ENCODE results near the gene EIF5AL1.
"Not testable (repeated sequence)": the region's sequence is repeated elsewhere in the genome, so short reads cannot be mapped to it uniquely, and the experiment has no call there.

Gene EIF5AL1

GRCh38 chr10:79505829-79506228, 6.5 kb upstream of the EIF5AL1 start:
- intact Hi-C loops (cut with DNase I): no loop called here
- DNase-seq: no peak

GRCh38 chr10:79507440-79508167, 4.7 kb upstream of the EIF5AL1 start:
- DNase-seq: no peak
- intact Hi-C loops (cut with DNase I): no loop called here

- DNase-seq; intact Hi-C loops (cut with DNase I): not testable (repeated sequence)
Observed at GRCh38 chr10:79508245-79508644, 4.1 kb upstream of the EIF5AL1 start.

GRCh38 chr10:79509306-79509933, 2.9 kb upstream of the EIF5AL1 start:
- intact Hi-C loops (cut with DNase I); DNase-seq: not testable (repeated sequence)

- DNase-seq; intact Hi-C loops (cut with DNase I): not testable (repeated sequence)
Observed at GRCh38 chr10:79509934-79510508, 2.3 kb upstream of the EIF5AL1 start.

GRCh38 chr10:79516532-79517205, 4.3 kb downstream of the EIF5AL1 start:
- intact Hi-C loops (cut with DNase I); DNase-seq: not testable (repeated sequence)

GRCh38 chr10:79517567-79517966, 5.2 kb downstream of the EIF5AL1 start:
- DNase-seq; intact Hi-C loops (cut with DNase I): not testable (repeated sequence)

- intact Hi-C loops (cut with DNase I); DNase-seq: not testable (repeated sequence)
Observed at GRCh38 chr10:79521751-79522150, 9.4 kb downstream of the EIF5AL1 start.

GRCh38 chr10:79522464-79522863, 10.1 kb downstream of the EIF5AL1 start:
- intact Hi-C loops (cut with DNase I); DNase-seq: not testable (repeated sequence)

- DNase-seq; intact Hi-C loops (cut with DNase I): not testable (repeated sequence)
Observed at GRCh38 chr10:79523157-79523853, 11.0 kb downstream of the EIF5AL1 start.

- DNase-seq; intact Hi-C loops (cut with DNase I): not testable (repeated sequence)
Observed at GRCh38 chr10:79525049-79525710, 12.8 kb downstream of the EIF5AL1 start.

GRCh38 chr10:79528261-79528660, 15.9 kb downstream of the EIF5AL1 start:
- intact Hi-C loops (cut with DNase I); DNase-seq: not testable (repeated sequence)

GRCh38 chr10:79533142-79533902, 21.0 kb downstream of the EIF5AL1 start:
- DNase-seq: peak in 1 of 42 donors; percentile 6
- intact Hi-C loops (cut with DNase I): not testable (repeated sequence)

- intact Hi-C loops (cut with DNase I); DNase-seq: not testable (repeated sequence)
Observed at GRCh38 chr10:79533903-79534175, 21.5 kb downstream of the EIF5AL1 start.

- intact Hi-C loops (cut with DNase I): not testable (repeated sequence)
Observed at GRCh38 chr10:79538311-79538710, 26.0 kb downstream of the EIF5AL1 start.

GRCh38 chr10:79540930-79541329, 28.6 kb downstream of the EIF5AL1 start:
- intact Hi-C loops (cut with DNase I); DNase-seq: not testable (repeated sequence)

More at GRCh38 chr10:79538311-79538710, 26.0 kb downstream of the EIF5AL1 start:
- DNase-seq: not testable (repeated sequence)

- intact Hi-C loops (cut with DNase I): no loop called here
- DNase-seq: no peak
Observed at GRCh38 chr10:79542626-79543025, 30.3 kb downstream of the EIF5AL1 start.

- DNase-seq; intact Hi-C loops (cut with DNase I): not testable (repeated sequence)
Observed at GRCh38 chr10:79544408-79544807, 32.1 kb downstream of the EIF5AL1 start.

All from head of caudate nucleus (tissue), 42 donors.